Stimulated activated CD4-positive, alpha-beta T cell treated with anti-CD3 and anti-CD28 coated beads, Interleukin-4, amount 100 ng/mL, for 24 hours (primary cell): ENCODE measurements around the gene TAF1B.

ENCODE experiments used
- DNase-seq: peaks from one replicate; pipeline ENCODE4 v3.0.0-alpha.2; 2020

Gene TAF1B

GRCh38 chr2:9808334-9809063 is 34.8 kb upstream of the TAF1B start:
- DNase-seq = no peak

- no peak for DNase-seq
Observed at GRCh38 chr2:9809064-9809356, 34.3 kb upstream of the TAF1B start.

- no peak for DNase-seq
Observed at GRCh38 chr2:9809448-9810088, 33.7 kb upstream of the TAF1B start.

- no peak for DNase-seq
Observed at GRCh38 chr2:9811216-9811615, 32.1 kb upstream of the TAF1B start.

GRCh38 chr2:9811679-9812511 is 31.4 kb upstream of the TAF1B start:
- DNase-seq = no peak

GRCh38 chr2:9812945-9813311 is 30.3 kb upstream of the TAF1B start:
- DNase-seq = no peak

- peak; percentile 74 for DNase-seq
Observed at GRCh38 chr2:9813312-9814128, 29.8 kb upstream of the TAF1B start.

- DNase-seq = no peak
Observed at GRCh38 chr2:9814129-9814868, 29.0 kb upstream of the TAF1B start.

- no peak for DNase-seq
Observed at GRCh38 chr2:9815076-9815475, 28.2 kb upstream of the TAF1B start.

- no peak for DNase-seq
Observed at GRCh38 chr2:9815844-9816279, 27.4 kb upstream of the TAF1B start.

- no peak for DNase-seq
Observed at GRCh38 chr2:9818097-9818496, 25.2 kb upstream of the TAF1B start.

- DNase-seq = no peak
Observed at GRCh38 chr2:9819551-9819950, 23.7 kb upstream of the TAF1B start.

GRCh38 chr2:9820020-9820973 is 23.0 kb upstream of the TAF1B start:
- no peak for DNase-seq

GRCh38 chr2:9821805-9822445 is 21.3 kb upstream of the TAF1B start:
- DNase-seq = no peak

- DNase-seq = no peak
Observed at GRCh38 chr2:9824441-9824840, 18.8 kb upstream of the TAF1B start.

- DNase-seq = no peak
Observed at GRCh38 chr2:9824956-9825720, 18.1 kb upstream of the TAF1B start.

GRCh38 chr2:9826208-9826607 is 17.1 kb upstream of the TAF1B start:
- DNase-seq = no peak

- DNase-seq = no peak
Observed at GRCh38 chr2:9830685-9831410, 12.4 kb upstream of the TAF1B start.

- no peak for DNase-seq
Observed at GRCh38 chr2:9831670-9832069, 11.6 kb upstream of the TAF1B start.
